ENCODE measurements around the gene SLAMF6.

The SLAMF6 gene

DNA sequence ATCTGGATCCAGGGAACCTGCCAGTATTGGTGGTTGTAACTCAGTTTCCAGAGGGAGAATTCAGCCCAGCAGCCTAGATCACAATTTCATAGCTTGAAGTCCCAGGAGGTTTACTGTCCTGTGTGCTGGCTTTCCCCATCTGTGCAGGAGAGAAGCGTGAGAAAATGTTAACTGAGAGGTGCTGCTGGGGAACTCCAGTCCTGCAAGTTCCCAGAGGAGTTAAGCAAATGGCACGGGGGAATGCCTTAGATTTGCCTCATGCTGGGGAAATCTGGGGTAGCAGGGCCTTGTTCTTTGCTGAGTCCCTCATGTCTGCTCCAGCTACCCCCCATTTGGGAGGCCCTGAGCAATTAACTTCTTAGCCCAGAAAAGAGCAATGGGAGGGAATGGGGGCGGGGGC is 25.1 kb upstream of the SLAMF6 start:
- peak overlapping the region; percentile 76 for H3K27ac ChIP-seq
- H3K27me3 ChIP-seq: no peaks in the 10 kb centered on the region
- H3K36me3 ChIP-seq: no peaks in the 10 kb centered on the region
- no peaks in the 10 kb centered on the region for H3K9me3 ChIP-seq
- TF ChIP-seq, protein P1, sequence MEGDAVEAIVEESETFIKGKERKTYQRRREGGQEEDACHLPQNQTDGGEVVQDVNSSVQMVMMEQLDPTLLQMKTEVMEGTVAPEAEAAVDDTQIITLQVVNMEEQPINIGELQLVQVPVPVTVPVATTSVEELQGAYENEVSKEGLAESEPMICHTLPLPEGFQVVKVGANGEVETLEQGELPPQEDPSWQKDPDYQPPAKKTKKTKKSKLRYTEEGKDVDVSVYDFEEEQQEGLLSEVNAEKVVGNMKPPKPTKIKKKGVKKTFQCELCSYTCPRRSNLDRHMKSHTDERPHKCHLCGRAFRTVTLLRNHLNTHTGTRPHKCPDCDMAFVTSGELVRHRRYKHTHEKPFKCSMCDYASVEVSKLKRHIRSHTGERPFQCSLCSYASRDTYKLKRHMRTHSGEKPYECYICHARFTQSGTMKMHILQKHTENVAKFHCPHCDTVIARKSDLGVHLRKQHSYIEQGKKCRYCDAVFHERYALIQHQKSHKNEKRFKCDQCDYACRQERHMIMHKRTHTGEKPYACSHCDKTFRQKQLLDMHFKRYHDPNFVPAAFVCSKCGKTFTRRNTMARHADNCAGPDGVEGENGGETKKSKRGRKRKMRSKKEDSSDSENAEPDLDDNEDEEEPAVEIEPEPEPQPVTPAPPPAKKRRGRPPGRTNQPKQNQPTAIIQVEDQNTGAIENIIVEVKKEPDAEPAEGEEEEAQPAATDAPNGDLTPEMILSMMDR (IDR thresholded peaks at IDR 0.05): no peak
- H3K4me3 ChIP-seq (ENCODE audit: low read depth in 1 of 2, low read length in 1 of 2): no peak overlapping the region
- H3K4me1 ChIP-seq (ENCODE audit: control insufficient read depth in 1 of 2, insufficient read depth in 1 of 2, low read depth in 1 of 2, low read length in 1 of 2): peaks cover 16 to 25% of the 10 kb centered on the region in 2 experiments

DNA sequence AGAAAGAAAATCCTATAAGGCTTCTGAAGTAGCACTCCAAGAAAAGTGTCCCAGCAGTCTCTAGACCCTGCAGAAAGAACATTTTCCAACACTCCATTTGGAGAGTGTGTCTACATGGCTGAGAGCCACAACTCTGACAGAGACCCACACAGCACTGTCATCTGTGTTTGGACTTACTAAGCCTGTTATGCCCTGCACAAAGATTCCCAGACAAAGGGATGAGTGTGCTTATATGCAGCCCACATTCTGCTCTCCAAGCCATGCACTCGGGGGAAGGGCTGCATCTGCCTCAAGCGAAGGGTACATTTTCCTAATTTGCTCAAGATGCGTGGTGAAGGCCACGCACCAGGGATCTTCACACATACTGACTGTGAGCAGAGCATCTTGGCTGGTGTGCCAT is 24.4 kb upstream of the SLAMF6 start:
- H3K36me3 ChIP-seq: no peaks in the 10 kb centered on the region
- no peaks in the 10 kb centered on the region for H3K9me3 ChIP-seq
- TF ChIP-seq, protein P1 (IDR thresholded peaks at IDR 0.05): no peak
- H3K27me3 ChIP-seq: no peaks in the 10 kb centered on the region
- peaks cover 16 to 25% of the 10 kb centered on the region in 2 experiments for H3K4me1 ChIP-seq (ENCODE audit: control insufficient read depth in 1 of 2, insufficient read depth in 1 of 2, low read depth in 1 of 2, low read length in 1 of 2)
- H3K27ac ChIP-seq: peak overlapping the region; percentile 76
- no peak overlapping the region for H3K4me3 ChIP-seq (ENCODE audit: low read depth in 1 of 2, low read length in 1 of 2)

DNA sequence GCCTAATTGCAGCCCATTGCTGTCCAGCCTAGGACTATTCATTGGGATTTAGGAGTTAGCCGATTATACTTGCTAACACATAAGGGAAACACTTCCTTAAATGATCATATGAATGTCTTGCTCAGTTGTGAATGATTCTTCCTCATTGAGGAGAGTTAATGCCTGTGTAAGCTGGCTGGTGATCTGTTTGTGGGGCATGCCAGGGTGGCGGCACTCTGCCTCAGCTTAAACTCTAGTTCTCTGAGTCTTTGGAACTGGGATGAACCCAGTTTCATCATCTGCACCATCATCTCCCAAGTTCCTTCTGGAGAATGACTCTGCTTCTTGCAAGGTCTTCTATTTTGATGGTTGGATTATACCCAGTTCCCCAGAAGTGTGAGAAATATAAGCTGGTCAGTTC is 23.9 kb upstream of the SLAMF6 start:
- H3K4me1 ChIP-seq (ENCODE audit: control insufficient read depth in 1 of 2, insufficient read depth in 1 of 2, low read depth in 1 of 2, low read length in 1 of 2): peaks cover 16 to 25% of the 10 kb centered on the region in 2 experiments
- H3K27ac ChIP-seq: peak overlapping the region; percentile 76
- no peaks in the 10 kb centered on the region for H3K36me3 ChIP-seq
- H3K4me3 ChIP-seq (ENCODE audit: low read depth in 1 of 2, low read length in 1 of 2): peak overlapping the region in 1 of 2 experiments; percentile 30
- no peaks in the 10 kb centered on the region for H3K9me3 ChIP-seq
- H3K27me3 ChIP-seq: no peaks in the 10 kb centered on the region
- TF ChIP-seq, protein P1 (IDR thresholded peaks at IDR 0.05): no peak

DNA sequence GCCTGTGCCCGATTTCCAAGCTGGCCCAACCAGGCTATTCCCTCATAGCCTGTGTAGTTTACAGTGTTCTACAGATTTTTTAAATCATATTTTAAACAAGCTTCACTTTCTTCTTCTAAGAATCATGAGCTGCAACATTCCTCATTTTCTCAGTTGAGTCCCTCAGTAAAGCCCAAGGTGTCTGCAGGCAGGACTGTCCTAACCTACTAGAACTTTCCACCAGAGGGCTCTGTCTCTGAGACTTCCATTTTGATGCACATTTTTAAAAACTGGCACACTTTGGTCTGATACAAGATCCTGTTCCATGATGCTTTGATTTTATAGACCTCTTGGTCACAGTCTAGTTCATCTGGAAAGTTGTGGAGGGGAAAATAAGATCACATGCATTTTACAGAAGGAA is 21.6 kb upstream of the SLAMF6 start:
- H3K9me3 ChIP-seq: no peaks in the 10 kb centered on the region
- H3K27me3 ChIP-seq: no peaks in the 10 kb centered on the region
- no peak overlapping the region for H3K27ac ChIP-seq
- TF ChIP-seq, protein P1 (IDR thresholded peaks at IDR 0.05): no peak
- no peak overlapping the region for H3K4me3 ChIP-seq (ENCODE audit: low read depth in 1 of 2, low read length in 1 of 2)
- no peaks in the 10 kb centered on the region for H3K36me3 ChIP-seq
- H3K4me1 ChIP-seq (ENCODE audit: control insufficient read depth in 1 of 2, insufficient read depth in 1 of 2, low read depth in 1 of 2, low read length in 1 of 2): peaks cover 24 to 34% of the 10 kb centered on the region in 2 experiments

DNA sequence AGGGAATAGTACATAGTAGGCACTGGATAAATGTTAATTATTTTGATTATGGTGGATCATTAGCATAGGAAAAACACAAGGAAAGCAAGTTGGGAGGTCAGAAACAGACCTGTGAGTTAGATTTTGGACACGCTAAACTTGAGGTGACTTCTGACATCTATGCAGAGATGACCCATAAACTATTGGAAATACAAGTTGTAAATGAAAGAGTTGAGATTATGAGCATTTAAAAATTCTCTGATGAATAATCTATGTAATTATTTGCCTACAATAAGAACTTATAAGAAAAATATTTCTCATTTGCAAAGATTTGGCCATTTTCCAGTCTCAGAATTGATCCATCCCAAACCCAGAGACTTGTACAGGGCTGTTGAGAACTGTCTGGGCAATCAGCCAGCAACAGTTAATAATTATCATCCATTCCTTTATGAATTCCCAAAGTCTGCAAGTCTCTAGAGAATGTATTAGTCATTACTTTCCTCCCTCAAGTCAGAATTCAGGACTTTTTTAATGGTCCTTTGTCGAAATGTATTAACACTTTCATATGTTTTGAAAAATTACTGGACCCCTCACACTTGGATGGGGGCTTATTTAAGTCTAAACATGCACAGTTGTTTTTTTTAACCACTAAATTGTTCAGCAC is 19.4 kb upstream of the SLAMF6 start:
- peaks cover 21 to 26% of the 10 kb centered on the region in 2 experiments for H3K4me1 ChIP-seq (ENCODE audit: control insufficient read depth in 1 of 2, insufficient read depth in 1 of 2, low read depth in 1 of 2, low read length in 1 of 2)
- H3K27me3 ChIP-seq: no peaks in the 10 kb centered on the region
- no peaks in the 10 kb centered on the region for H3K36me3 ChIP-seq
- H3K27ac ChIP-seq: no peak overlapping the region
- TF ChIP-seq, protein P1 (IDR thresholded peaks at IDR 0.05): no peak
- H3K4me3 ChIP-seq (ENCODE audit: low read depth in 1 of 2, low read length in 1 of 2): no peak overlapping the region
- no peaks in the 10 kb centered on the region for H3K9me3 ChIP-seq
